GM15510 (cell line): ENCODE data around the gene GRN.

ENCODE experiments used
- POLR2A ChIP-seq: IDR thresholded peaks from 3 replicates; pipeline ENCODE4 v1.6.1; 2011; ENCODE audit warnings: borderline replicate concordance; ENCODE audit not compliant: insufficient read length; ENCODE audit errors: extremely low read depth

Gene GRN

DNA sequence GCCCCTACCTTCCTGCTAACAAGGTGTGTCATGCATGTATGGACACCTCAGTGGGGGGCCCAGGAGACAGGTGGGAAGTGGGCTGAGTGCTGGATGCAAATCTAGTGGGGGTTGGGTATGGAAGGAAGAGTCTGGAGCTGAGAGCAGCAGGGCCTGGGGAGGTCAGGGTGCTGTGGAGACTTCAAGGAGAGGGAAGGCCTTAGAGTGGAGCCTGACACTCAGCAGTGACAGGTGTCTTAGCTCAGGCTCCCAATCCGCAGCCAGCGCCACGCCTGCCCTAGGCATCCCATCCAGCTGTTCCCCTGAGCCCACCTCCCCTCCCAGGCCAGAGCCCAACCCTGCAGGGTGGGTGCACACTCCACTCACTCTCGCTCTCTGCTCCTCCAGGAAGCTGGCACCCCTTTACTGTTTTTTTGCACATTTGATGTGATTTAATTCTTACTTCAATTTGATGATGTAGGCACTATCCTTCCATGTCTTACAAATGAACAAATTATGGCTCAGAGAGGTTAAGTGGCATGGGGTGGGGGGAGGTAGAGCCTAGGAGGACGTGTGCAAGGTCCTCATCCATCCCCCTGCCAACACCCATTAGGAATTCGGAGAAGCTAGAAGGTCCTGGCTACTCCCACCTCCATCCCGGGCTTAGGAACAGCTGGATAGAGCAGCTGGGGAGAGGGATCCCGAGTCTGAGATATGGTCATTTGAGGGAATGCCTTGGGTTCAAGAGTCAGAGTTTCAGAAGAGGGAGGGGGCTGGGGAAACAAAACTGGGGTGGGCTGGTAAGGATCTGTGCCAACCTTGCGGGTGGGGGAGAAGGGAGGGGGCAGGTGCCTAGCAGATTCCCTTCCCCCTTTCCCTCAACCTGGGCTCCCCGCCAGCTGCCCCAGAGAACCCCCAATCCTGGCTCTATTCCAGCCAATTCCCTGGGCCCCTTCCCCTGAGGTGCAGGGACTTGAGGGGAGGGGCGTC is 16.5 kb downstream of the GRN start:
- no peak for TF ChIP-seq POLR2A

DNA sequence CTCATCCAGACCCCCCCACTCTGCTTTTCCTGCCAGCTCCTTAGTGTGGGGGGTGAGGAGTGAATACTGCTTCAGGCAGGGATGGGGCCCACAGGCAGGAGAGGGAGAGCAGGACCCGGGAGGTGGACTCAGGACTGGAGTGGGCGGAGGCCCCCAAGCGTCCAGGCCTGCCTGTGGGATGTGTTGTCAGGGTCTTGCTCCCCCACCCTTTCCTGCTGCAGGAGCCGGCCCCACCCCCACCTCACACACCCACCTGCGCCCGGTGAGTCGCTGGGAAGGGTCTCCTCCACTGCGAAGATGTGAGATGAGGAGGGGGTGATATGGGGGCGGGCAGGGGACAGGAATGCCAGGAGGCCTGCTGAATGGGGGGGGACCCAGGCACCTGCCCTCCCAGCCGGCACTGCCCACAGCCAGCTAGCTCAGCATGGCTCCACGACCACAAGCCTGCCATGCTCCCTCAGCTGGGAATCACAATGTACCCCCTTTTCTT is 17.4 kb downstream of the GRN start:
- no peak for TF ChIP-seq POLR2A

DNA sequence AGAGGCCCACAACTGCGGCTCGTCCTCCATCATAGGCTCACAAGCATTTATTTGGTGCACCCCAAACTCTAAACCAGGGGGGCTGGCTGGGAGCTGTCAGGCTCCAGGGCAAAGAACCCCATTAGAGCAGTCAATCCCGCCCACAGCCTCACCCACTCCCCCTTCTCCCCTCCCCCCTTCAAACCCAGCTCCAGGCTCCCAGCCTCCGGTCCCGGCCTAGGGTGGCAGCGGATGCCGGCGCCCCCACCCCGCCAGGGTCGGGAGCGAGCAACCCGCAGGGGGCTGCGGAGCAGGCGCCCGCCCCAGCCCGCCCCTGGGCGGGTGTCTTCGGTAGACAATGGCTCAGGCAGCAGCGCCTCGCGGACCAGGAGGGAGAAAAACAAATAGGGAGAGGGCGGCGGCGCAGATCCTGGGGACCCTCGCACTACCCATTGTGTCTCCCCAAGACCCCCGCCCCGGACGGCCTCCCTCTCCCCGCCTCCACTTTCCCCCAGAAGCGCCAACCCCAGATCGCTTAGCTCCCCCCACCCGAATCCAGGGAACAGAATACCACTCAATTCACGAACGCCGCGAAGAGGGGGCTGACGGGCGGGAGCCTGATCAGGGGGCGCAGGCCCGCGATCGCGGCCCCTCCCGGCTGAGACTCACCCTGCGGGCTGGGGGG is 18.0 kb downstream of the GRN start:
- TF ChIP-seq POLR2A = no peak

- TF ChIP-seq POLR2A = no peak
These were observed 18.6 kb downstream of the GRN start, which contains the start of gene FAM171A2 for GRCh38 chr17:44363613-44364159. TSS of gene FAM171A2 (minus strand) at chr17:44363853. CDS start at chr17:44363714, 139 bp downstream.

GRCh38 chr17:44367231-44367979 is 22.3 kb downstream of the GRN start:
- TF ChIP-seq POLR2A = no peak

DNA sequence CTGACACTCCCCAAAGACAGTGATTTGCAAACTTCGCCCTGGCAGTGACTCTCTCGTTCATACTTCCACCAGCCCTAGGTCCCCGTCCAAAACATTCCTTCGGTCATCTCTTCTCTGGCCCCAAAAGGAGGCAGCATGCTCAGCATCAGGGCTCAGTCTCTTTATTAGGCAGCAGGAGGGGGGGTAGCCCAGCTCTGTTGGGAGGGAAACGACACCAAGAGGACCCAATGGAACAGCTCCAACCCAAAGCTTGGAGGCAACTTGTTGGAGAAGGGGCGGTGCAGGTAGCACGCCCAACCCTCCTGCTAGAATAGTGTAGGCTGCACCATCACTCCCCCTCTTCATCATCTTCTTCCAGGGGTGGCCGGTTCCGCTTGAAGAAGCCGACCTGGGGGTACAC is 26.9 kb downstream of the GRN start:
- no peak for TF ChIP-seq POLR2A

DNA sequence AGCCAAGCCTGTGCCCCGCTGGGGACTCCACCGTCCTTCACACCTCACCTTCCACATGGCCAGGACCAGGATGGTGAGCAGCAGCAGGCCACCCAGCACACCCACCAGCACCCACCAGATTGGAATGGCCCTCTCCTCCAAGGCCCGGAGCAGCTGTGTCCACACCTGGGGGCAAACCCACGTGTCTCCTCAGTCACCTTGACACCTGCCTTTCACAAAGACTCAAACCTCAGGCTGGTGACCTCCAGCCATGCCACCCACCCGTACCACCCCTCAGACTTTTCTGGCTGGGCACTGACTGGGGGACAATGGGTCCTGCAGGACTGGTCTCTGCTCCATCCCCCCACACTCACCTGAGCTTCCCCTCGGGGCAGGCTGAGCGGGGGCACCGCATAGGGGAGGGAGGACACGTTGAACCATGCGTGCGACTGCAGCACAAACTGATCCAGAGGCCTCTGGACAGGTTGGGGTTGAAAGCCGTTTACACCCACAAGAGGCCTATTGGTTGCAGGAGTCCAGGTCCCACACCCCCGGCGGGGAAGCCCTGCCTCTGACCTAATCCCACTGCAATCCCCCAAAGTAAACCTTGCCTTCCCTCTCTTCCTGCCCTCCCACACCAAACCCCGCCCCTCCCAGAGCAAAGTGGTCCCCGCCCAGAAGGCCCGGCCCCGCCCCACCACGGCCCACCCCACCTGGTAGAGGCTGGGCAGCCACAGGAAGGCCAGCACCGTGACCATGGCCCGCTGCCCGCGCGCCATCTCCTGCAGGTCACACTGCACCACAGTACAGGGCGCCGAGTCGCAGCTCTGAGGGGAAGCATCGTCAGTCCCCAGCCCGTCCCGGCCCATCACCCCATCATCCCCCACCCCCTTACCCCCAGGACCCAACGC is 29.4 kb downstream of the GRN start:
- no peak for TF ChIP-seq POLR2A

DNA sequence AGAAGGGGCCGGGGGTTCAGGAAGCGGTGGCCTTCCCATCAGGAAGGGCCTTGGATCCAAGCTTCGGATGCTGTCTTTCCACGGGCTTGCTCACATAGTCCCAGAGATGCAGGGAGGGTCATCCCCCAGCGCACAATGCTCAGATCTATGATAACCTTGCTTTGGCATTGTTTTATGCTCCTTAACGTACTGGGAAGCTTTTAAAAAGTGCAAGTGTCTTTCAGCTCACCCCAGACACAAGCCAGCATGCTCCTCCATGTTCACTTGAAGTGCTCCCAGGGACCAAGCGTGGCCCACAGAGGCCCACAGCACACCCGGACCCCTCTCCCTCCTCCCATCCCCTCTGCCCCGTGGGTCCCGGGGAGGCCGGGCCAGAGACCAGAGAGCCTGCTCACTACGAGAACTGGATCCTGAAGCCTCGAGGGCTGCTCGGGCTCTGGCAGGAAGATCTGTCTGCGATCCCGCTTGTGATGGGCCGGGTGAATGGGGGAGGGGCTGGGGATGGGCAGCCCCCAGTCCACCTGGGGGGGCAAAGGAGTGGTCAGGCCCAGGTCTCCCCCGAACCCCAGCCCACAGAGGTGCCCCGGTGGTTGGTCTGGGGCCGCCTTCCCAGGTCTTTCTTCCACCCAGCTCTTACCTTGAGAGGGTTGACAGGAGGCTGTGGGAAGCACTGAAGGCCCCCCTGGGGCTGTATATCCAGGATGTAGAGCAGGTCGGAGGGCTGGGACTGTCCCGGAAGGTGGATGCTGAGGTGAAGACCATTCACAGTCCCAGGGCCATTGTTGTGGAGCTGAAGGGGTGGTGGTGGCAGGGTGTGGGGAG is 30.3 kb downstream of the GRN start:
- TF ChIP-seq POLR2A = no peak

GRCh38 chr17:44376124-44376523 is 31.0 kb downstream of the GRN start:
- TF ChIP-seq POLR2A = no peak

DNA sequence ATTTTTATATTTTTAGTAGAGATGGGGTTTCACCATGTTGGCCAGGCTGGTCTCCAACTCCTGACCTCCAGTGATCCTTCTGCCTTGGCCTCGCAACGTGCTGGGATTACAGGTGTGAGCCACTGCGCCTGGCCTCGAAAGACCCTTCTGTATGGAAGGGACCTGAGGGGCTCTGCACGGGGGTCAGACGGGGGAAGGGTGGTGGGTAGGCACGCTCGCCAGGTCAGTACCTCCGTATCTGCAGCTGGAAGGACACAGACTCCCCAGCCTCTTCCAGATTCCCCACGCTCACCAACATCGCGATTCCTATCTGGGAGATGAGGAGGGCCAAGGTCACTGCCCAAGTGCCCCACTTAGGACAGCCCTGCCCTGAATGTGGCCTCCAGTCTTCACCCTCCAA is 31.7 kb downstream of the GRN start:
- TF ChIP-seq POLR2A = no peak

DNA sequence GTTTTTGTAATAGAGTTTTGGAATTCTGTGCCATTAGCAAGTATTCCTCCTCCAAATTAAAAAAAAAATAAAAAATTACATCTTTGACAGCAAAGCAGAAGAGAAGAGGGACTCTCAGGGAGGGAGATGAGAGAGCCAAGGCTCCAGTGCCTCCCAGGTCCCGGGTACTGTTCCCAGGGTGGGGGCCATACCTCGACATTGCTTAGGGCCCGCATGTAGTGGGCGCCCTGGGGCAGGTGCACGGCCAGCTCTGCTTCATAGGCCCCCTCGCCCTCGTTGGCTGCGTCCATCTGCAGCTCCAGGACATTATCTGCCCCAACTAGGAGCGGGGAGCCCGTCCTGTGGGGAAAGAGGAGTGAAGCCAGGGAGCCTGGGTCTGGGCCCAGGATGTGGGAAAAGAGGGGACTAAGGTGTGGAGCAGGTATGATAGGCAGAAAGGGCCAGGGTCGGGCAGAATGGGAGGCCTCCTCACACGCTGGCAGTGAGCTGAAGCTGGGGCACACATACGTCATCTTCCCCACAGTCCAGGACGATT is 33.1 kb downstream of the GRN start:
- TF ChIP-seq POLR2A = no peak

DNA sequence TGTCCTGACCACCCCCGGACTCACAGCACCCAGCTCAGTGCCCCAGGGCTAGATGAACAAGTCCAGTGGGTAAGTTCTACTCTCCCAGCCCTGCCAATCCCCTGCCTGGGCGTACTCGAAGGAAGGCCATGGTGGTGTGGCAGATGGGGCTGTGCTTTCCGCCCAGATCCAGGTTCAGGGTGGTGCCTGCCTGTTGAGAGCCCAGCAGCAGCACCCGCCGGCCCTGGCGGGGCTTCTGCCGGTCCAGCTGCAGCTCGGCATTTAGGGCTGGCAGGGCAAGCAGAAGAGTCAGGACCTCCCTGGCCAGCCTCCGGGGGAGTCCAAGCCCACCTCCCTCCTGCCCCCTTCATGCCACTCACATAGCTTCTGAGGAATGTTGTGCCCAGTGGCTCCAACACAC is 34.8 kb downstream of the GRN start:
- no peak for TF ChIP-seq POLR2A

DNA sequence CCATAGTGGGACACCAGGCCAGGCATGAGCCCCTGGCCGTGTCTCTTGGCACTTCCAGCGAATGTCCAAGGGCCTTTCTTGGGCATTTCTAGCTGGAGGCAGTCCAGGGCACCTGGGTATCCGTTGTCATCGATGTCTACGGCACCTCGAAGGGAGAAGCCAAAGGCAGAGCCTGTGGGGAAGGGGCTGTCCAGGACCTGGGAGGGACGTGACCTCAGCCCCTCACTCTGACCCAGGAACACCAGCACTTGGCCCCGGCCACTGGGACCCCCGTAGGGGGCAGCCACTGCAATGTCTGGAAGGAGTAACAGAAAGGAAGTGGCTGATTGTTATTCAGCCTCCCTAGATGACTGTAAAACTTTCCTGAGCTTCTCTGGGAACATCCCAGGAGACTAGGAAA is 35.7 kb downstream of the GRN start:
- no peak for TF ChIP-seq POLR2A
